Spleen (tissue), 11 donors: ENCODE results near the gene NDUFB10. TPM values are rescaled to one million over a fixed set of nuclear protein-coding genes. Genes with fewer than 3 reads are reported as not detected.
"Not testable (repeated sequence)": the region's sequence is repeated elsewhere in the genome, so short reads cannot be mapped to it uniquely, and the experiment has no call there.

Experiments used
- DNase-seq: peaks from one replicate; pipeline ENCODE4 v3.0.0-alpha.2; 2020
- H3K27ac ChIP-seq, 8 donors: fragments of 200-600 bp; sonication (generic) in 7 of 8; 1 replicate in 4 of 8; 2 replicates in 4 of 8; pipeline versions ENCODE4 v1.5.0 to v1.8.0; 2016 to 2021; ENCODE audit warnings: inconsistent platforms in 4 of 8, mild to moderate bottlenecking in 4 of 8, moderate library complexity in 1 of 8
- H3K27me3 ChIP-seq, 7 donors: fragments of 200-600 bp; sonication (generic) in 6 of 7; replicated peaks in 1 of 7; 1 replicate in 4 of 7; 2 replicates in 3 of 7; pipeline versions ENCODE4 v1.5.0 to v1.8.0; 2016 to 2021; ENCODE audit warnings: inconsistent platforms in 3 of 7, mild to moderate bottlenecking in 1 of 7
- H3K36me3 ChIP-seq, 6 donors: fragments of 200-600 bp; sonication (generic) in 5 of 6; 1 replicate in 4 of 6; 2 replicates in 2 of 6; pipeline versions ENCODE4 v1.5.0 to v1.8.0; 2016 to 2021; ENCODE audit warnings: inconsistent platforms in 2 of 6
- H3K4me1 ChIP-seq, 6 donors: fragments of 200-600 bp; sonication (generic) in 5 of 6; 1 replicate in 3 of 6; 2 replicates in 3 of 6; pipeline versions ENCODE4 v1.5.0 to v1.8.0; 2016 to 2021; ENCODE audit warnings: inconsistent platforms in 3 of 6
- H3K4me3 ChIP-seq, 8 donors: fragments of 200-600 bp; sonication (generic) in 7 of 8; 1 replicate in 4 of 8; 2 replicates in 4 of 8; pipeline versions ENCODE4 v1.5.0 to v1.8.0; 2016 to 2021; ENCODE audit warnings: inconsistent platforms in 4 of 8, mild to moderate bottlenecking in 4 of 8, moderate library complexity in 2 of 8
- H3K9me3 ChIP-seq, 8 donors: fragments of 200-600 bp; sonication (generic) in 7 of 8; 1 replicate in 4 of 8; 2 replicates in 4 of 8; pipeline versions ENCODE4 v1.5.0 to v1.8.0; 2016 to 2021; ENCODE audit warnings: inconsistent platforms in 4 of 8
- CTCF ChIP-seq, 11 experiments: fragments of 200-600 bp in 7 of 11; fragments of 450-650 bp in 4 of 11; sonication (generic) in 4 of 11; IDR thresholded peaks in 8 of 11; conservative IDR thresholded peaks in 3 of 11; 1 replicate in 7 of 11; 2 replicates in 4 of 11; pipeline versions ENCODE4 v1.4.0 to v1.8.0; 2016 to 2021; ENCODE audit warnings: antibody characterized with exemption in 11 of 11, inconsistent platforms in 4 of 11, mild to moderate bottlenecking in 1 of 11
- POLR2A ChIP-seq, 3 donors: fragments of 450-650 bp; IDR thresholded peaks; one replicate each; pipeline ENCODE4 v1.5.1; 2017; ENCODE audit warnings: antibody characterized with exemption in 3 of 3, mild to moderate bottlenecking in 1 of 3
- POLR2AphosphoS5 ChIP-seq, 3 donors: sonication (generic); formaldehyde crosslinking; IDR thresholded peaks; one replicate each; pipeline ENCODE4 v1.5.1; 2017; ENCODE audit warnings: antibody characterized with exemption in 3 of 3
- WGBS, 5 donors: extraction: QIAGEN DNeasy Blood & Tissue Kit in 3 of 5; methylation state at CpG; one replicate each; pipeline versions ENCODE4 v1.1.5 to v1.1.7; 2013 to 2018; 5-methylcytosine and 5-hydroxymethylcytosine counted together
- intact Hi-C: fragments of 100-400 bp; cut with DNase I; formaldehyde crosslinking; loops from one replicate; pipeline ENCODE4 v1.15.0; 2023; ENCODE audit warnings: low total_unique reads
- polyA plus RNA-seq, 3 donors: library from polyadenylated mRNA; stranded (reverse); fragments of 200-250 nt; gene quantifications; one replicate each; pipeline ENCODE4 v1.2.1, GENCODE V29; 2013
- total RNA-seq, 7 donors: library from RNA; depleted of rRNA in 3 of 7; stranded (reverse); fragments of >200 nt in 3 of 7; fragmentation: NEBNext Ultra II Directional in 4 of 7; extraction: Animal tissue kit (Norgen Biotek cat#: 25700) in 4 of 7; gene quantifications; one replicate each; pipeline versions ENCODE4 v1.1.0 to v1.2.1, GENCODE V29; 2016 to 2021
- donor health status: healthy with polysubstance abuse.
- donor health status: DM: no; HTN: no; CAD: no; lungs with moderate emphysema.
- donor health status: DM: no; HTN: no; CAD: no.
- donor health status: Bipolar disorder and iron deficiency.
- donor health status: healthy.
- donor health status: DM: no; HTN: no; CAD: no.
- donor health status: DM: yes; HTN: yes; CAD: no.

Gene NDUFB10
- total and polyA plus RNA-seq, 10 donors, result 69.3 to 225 (median 137) TPM

- no peak for TF ChIP-seq CTCF (IDR thresholded peaks at IDR 0.05 in 8 of 11, conservative IDR thresholded peaks at IDR 0.05 in 3 of 11)
- TF ChIP-seq POLR2A (IDR thresholded peaks at IDR 0.05), result no peak
- TF ChIP-seq POLR2AphosphoS5 (IDR thresholded peaks at IDR 0.05), result no peak
- intact Hi-C loops, result no loop called here
- no peaks in the 10 kb centered on the region for H3K9me3 ChIP-seq
- H3K36me3 ChIP-seq, result no peaks in the 10 kb centered on the region
- peaks cover 0 to 9% (median 0%) of the 10 kb centered on the region in 7 donors for H3K27me3 ChIP-seq
- no peak for DNase-seq
- no peak overlapping the region for H3K27ac ChIP-seq
- H3K4me1 ChIP-seq, result no peaks in the 10 kb centered on the region
- H3K4me3 ChIP-seq, result no peak overlapping the region
- 72 to 85% (median 76%) methylated on average over 7 of the region's 7 CpGs for WGBS, 5 donors
Observed at GRCh38 chr16:1950047-1950446, 9.3 kb upstream of the NDUFB10 start.

- Histone ChIP-seq H3K27me3 (peaks cover 0 to 10% (median 0%) of the 10 kb centered on the region in 7 donors), H3K27ac (no peak overlapping the region), H3K36me3 (no peaks in the 10 kb centered on the region), H3K4me3 (no peak overlapping the region), H3K4me1 (no peaks in the 10 kb centered on the region), H3K9me3 (no peaks in the 10 kb centered on the region)
- DNase-seq, result no peak
- no peak for TF ChIP-seq CTCF (IDR thresholded peaks at IDR 0.05 in 8 of 11, conservative IDR thresholded peaks at IDR 0.05 in 3 of 11)
- WGBS, 5 donors, result 77 to 89% (median 88%) methylated on average over 6 to 19 of the region's 19 CpGs
- intact Hi-C loops, result no loop called here
Observed at GRCh38 chr16:1950559-1950958, 8.8 kb upstream of the NDUFB10 start.

- TF ChIP-seq CTCF (IDR thresholded peaks at IDR 0.05 in 8 of 11, conservative IDR thresholded peaks at IDR 0.05 in 3 of 11) (no peak), POLR2A (IDR thresholded peaks at IDR 0.05) (no peak), POLR2AphosphoS5 (IDR thresholded peaks at IDR 0.05) (no peak)
- intact Hi-C loops, result no loop called here
- DNase-seq, result peak; percentile 69
- Histone ChIP-seq H3K4me1 (peaks cover 0 to 5% (median 2%) of the 10 kb centered on the region in 6 donors), H3K36me3 (no peaks in the 10 kb centered on the region), H3K27me3 (peaks cover 0 to 10% (median 0%) of the 10 kb centered on the region in 7 donors), H3K4me3 (no peak overlapping the region), H3K9me3 (no peaks in the 10 kb centered on the region), H3K27ac (no peak overlapping the region)
- 83 to 90% (median 88%) methylated on average over 22 of the region's 22 CpGs for WGBS, 5 donors
Observed at GRCh38 chr16:1953734-1954133, 5.6 kb upstream of the NDUFB10 start.

GRCh38 chr16:1957434-1958142, 1.8 kb upstream of the NDUFB10 start:
- intact Hi-C loops, DNase-seq, H3K27me3 ChIP-seq, H3K27ac ChIP-seq, H3K9me3 ChIP-seq, H3K4me3 ChIP-seq: not testable (repeated sequence)
- peaks cover 8 to 42% (median 38%) of the 10 kb centered on the region in 6 donors for H3K4me1 ChIP-seq
- H3K36me3 ChIP-seq, result peaks cover 0 to 20% (median 17%) of the 10 kb centered on the region in 6 donors
- WGBS, 5 donors, result 83 to 93% (median 89%) methylated on average over 16 to 22 of the region's 22 CpGs

- Histone ChIP-seq H3K36me3 (peaks cover 0 to 25% (median 23%) of the 10 kb centered on the region in 6 donors), H3K4me1 (peaks cover 13 to 47% (median 43%) of the 10 kb centered on the region in 6 donors)
- intact Hi-C loops, H3K27ac ChIP-seq, DNase-seq, H3K27me3 ChIP-seq, H3K4me3 ChIP-seq, H3K9me3 ChIP-seq: not testable (repeated sequence)
- WGBS, 5 donors, result 69 to 92% (median 75%) methylated on average over 14 to 30 of the region's 30 CpGs
Observed at GRCh38 chr16:1958143-1958491, 1.2 kb upstream of the NDUFB10 start.
